GOT3 (cell line): ENCODE results near the gene SUPT3H.
"Not testable (repeated sequence)": the region's sequence is repeated elsewhere in the genome, so short reads cannot be mapped to it uniquely, and the experiment has no call there.

Source experiments
- DNase-seq: peaks from one replicate; lab custom pipeline; 2025; ENCODE audit warnings: mixed read lengths; lab: John Stamatoyannopoulos, UW

The SUPT3H gene

GRCh38 chr6:45118754-45119153 is 259.0 kb downstream of the SUPT3H start:
- DNase-seq, result no peak

- no peak for DNase-seq
Observed at GRCh38 chr6:45116714-45117410, 260.9 kb downstream of the SUPT3H start.

DNA sequence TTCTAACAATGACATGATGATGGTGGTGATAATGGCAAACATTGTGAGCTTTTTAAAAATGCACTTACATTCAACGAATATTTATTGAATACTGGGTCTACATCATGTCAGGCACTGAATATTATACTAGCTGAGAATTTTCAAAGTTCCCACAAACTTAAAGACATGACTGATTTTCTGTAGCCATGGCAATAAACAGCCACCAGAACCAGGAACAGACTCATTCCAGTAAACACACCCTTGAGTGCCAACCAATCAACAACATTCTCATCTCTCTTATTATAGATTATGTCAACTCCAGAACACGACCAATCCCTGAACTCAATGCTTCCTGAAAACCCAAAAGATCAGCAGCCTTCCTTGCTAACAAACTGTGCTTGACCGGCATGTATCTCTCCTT is 262.0 kb downstream of the SUPT3H start:
- no peak for DNase-seq

DNA sequence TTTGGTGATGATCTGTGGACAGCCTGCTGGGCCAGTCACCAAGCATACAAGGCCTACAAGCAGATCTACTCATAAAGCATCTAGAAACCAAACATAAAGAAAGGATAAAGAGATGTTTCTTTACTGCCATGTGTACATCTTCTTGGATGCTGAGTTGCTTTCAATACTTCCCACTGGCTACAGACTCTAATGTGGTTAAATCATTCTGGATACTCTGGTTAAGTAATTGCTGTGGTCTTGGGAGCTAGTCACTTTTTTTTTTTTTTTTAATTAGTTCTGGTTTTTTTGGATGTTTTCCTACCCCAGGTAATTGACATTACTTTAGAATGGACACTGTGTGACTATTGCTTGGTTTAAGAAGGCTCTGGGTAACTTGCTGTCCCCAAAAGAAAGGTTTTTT is 265.0 kb downstream of the SUPT3H start:
- no peak for DNase-seq

GRCh38 chr6:45109551-45109950 is 268.2 kb downstream of the SUPT3H start:
- no peak for DNase-seq

DNA sequence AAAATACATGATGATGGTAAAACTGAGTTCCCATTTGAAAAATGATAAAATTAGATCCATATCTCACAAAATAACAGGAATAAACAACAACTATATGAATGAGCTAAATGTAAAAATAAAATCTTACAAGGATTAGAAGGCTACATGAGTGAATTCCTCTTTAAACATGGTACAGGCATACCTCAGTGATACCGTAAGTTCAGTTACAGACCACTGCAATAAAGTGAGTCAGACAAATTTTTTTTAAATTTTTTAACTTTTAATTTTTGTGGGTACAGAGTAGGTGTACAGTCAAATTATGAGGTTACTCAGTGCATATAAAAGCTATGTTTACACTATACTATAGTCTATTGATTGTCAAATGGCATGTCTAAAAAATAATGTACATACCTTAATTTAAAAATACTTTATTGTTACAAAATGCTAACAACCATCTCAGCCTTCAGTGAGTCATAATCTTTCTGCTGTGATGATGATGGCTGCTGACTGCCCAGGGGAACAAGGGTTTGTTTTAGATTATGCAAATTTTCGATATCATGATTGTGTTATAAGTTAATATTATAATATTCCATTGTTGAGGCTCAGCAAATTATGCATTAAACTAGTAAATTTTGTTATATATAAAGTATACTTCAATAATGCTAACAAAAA is 272.4 kb downstream of the SUPT3H start:
- no peak for DNase-seq

DNA sequence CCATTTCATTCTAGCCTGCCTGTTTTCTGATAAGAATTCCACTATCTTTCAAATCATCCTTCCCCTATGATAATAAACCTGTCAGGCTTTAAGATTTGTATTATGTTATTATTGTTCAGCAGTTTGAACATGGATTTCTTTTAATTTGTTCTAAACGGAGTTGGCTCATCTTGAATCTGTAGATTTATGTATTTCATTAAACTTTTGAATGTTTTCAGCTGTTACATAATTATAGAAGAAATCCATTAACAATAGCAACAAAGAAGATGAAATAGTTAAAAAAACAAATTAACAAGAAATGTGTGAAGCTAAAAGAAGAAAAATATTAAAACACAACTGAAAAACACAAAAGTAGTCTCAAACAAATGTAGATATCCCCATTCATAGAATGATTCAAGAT is 273.3 kb downstream of the SUPT3H start:
- no peak for DNase-seq

GRCh38 chr6:45098256-45098655 is 279.5 kb downstream of the SUPT3H start:
- no peak for DNase-seq

- no peak for DNase-seq
Observed at GRCh38 chr6:45094831-45095230, 282.9 kb downstream of the SUPT3H start.

- no peak for DNase-seq
Observed at GRCh38 chr6:45092135-45092534, 285.6 kb downstream of the SUPT3H start.

DNA sequence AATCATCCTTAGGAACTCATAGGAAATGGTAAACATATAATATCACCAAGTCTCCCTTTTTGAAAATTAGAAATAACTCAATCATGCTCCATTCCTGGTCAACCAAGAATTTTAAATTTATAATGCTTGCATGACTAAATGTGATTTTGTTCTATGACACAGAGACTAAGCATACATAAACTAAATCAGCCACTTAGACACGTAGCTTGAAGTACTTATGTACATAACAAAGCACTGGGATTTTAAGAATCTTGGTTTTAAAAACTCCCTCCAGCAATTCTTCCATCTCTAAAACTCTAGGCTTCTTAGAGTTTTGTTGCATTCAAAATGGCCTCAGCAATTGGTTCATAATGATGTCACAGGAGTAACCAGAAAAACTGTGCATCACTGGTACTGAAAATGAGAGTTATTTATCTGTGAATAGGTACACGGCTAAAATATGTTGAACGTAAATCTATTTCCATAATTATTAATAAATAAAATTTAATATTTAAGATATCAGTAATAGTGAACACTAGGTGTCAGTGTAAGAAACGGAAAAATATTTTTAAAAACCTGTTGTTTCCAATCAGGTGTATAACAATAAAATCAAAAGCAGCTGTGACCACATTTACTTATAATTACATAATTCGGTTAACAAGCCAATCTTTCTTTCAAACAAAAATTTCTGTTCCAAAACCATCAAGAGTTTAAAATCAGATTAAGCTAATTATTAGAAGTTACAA is 291.2 kb downstream of the SUPT3H start:
- no peak for DNase-seq

GRCh38 chr6:45084257-45084656 is 293.5 kb downstream of the SUPT3H start:
- no peak for DNase-seq

- DNase-seq, result no peak
Observed at GRCh38 chr6:45082091-45082490, 295.6 kb downstream of the SUPT3H start.

DNA sequence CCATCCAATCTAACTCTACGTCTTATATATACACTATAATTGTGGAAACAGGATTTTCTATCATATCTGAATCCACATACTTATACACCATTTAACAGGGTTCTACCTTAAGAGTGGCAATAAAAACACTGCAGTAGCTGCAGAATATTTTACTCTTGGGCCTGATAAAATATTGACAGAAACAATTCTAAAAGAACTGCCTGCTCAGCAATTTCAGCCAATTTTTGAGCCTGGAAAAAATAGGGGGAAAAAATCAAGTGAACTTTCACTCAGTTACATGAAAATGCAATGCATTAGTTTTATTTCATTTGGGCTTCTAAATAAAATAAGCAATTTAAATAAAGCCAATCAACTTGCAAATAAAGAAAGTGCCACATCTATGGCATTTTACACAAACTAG is 296.1 kb downstream of the SUPT3H start:
- DNase-seq, result no peak

- no peak for DNase-seq
Observed at GRCh38 chr6:45078432-45078831, 299.3 kb downstream of the SUPT3H start.

- DNase-seq, result no peak
Observed at GRCh38 chr6:45076217-45076930, 301.4 kb downstream of the SUPT3H start.

DNA sequence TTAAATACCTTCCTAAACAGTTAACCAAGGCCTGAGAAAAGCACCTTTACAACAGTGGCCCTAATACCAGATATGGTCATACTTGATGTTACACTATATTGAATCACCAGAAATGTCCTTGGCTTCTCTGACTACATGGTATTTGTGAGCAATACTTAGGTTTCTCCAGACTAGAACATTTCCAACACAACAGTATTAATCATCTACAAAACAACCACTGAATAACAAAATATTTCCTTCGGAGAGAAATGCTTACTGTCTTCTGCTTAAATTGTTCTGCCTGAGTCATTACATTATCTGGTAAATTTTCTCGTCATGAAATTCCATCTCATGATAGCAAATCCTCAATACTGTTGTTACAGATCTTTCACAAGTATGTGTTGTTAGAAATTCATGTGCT is 302.5 kb downstream of the SUPT3H start:
- no peak for DNase-seq

GRCh38 chr6:45074439-45074838 is 303.3 kb downstream of the SUPT3H start:
- no peak for DNase-seq

GRCh38 chr6:45073771-45074170 is 304.0 kb downstream of the SUPT3H start:
- DNase-seq, result no peak

DNA sequence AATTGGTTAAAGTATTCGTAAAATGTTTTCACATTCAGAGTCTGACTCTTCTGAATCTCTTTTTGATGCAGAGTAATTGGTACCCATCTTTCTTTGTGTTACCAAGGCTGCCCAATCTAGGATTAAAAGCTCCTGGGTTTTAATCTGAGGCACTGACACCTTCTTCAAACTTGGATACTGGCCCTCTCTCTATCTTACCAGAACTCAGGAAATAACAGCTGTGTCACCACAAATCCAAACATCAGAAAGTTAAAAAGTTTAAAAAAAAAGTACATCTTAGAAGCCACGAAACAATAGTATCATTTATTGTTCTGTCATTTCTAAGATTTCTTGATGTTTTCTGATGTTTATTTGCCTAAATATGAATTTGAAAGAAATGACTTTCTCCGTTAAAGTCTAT is 305.1 kb downstream of the SUPT3H start:
- no peak for DNase-seq

DNA sequence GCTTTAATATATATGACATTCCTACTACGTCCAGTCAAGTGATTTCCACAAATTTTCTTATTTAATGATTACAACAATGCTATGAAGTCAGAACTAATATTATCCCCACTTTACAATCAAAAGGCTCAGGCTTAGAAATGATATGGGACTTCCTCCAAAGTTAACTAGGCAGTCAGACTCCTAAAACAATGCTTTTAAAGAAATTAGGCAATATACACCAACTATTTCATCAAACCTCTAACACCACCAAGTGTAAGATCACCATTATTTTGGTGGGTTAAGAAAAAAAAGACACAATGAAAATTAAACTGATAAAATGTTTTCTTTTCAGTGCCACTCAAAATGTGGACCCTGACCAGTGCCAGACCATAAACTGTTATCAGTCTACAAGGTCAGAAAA is 305.7 kb downstream of the SUPT3H start:
- no peak for DNase-seq

- no peak for DNase-seq
Observed at GRCh38 chr6:45069091-45069490, 308.6 kb downstream of the SUPT3H start.

- not testable (repeated sequence) for DNase-seq
Observed at GRCh38 chr6:45067446-45067845, 310.3 kb downstream of the SUPT3H start.
